H9 (cell line): ENCODE data around the gene TRAF6. TPM values are rescaled to one million over a fixed set of nuclear protein-coding genes. Genes with fewer than 3 reads are reported as not detected.

Experiments used
- DNase-seq: peaks from one replicate; pipeline ENCODE4 v3.0.0-alpha.2; 2017
- H2AFZ ChIP-seq: one replicate; pipeline ENCODE4 v1.6.1; 2013; ENCODE audit warnings: mild to moderate bottlenecking, low read length, control low read depth, moderate library complexity
- H2AK5ac ChIP-seq: 2 replicates; pipeline ENCODE4 v1.6.1; 2013; ENCODE audit warnings: low read length, control low read depth, mixed read lengths; ENCODE audit not compliant: insufficient read length
- H2BK120ac ChIP-seq: one replicate; pipeline ENCODE4 v1.6.1; 2013; ENCODE audit warnings: low read depth, mild to moderate bottlenecking, low read length, control low read depth, inconsistent platforms; ENCODE audit not compliant: poor library complexity, severe bottlenecking
- H2BK12ac ChIP-seq: 2 replicates; pipeline ENCODE4 v1.6.1; 2013; ENCODE audit warnings: low read length, control low read depth, mixed read lengths, low read depth; ENCODE audit not compliant: insufficient read length
- H2BK15ac ChIP-seq: 2 replicates; pipeline ENCODE4 v1.6.1; 2013; ENCODE audit warnings: low read depth, low read length, control low read depth
- H2BK20ac ChIP-seq: one replicate; pipeline ENCODE4 v1.6.1; 2013; ENCODE audit warnings: low read depth, mild to moderate bottlenecking, low read length, control low read depth, inconsistent platforms; ENCODE audit not compliant: poor library complexity, severe bottlenecking
- H2BK5ac ChIP-seq: 2 replicates; pipeline ENCODE4 v1.6.1; 2013; ENCODE audit warnings: low read length, control low read depth, mixed read lengths; ENCODE audit not compliant: insufficient read length
- H3K14ac ChIP-seq: 2 replicates; pipeline ENCODE4 v1.6.1; 2013; ENCODE audit warnings: low read length, control low read depth; ENCODE audit not compliant: insufficient read depth
- H3K18ac ChIP-seq: 2 replicates; pipeline ENCODE4 v1.6.1; 2013; ENCODE audit warnings: low read depth, mild to moderate bottlenecking, mixed read lengths, low read length, control low read depth; ENCODE audit not compliant: insufficient read length
- H3K23ac ChIP-seq: 2 replicates; pipeline ENCODE4 v1.6.1; 2013; ENCODE audit warnings: low read length, control low read depth, mixed read lengths, low read depth; ENCODE audit not compliant: insufficient read length
- H3K23me2 ChIP-seq: 2 replicates; pipeline ENCODE4 v1.6.1; 2013; ENCODE audit warnings: low read depth, mild to moderate bottlenecking, mixed read lengths, low read length, control low read depth; ENCODE audit not compliant: insufficient read length, poor library complexity, severe bottlenecking
- H3K27ac ChIP-seq: 2 replicates; pipeline ENCODE4 v1.5.1; 2013; ENCODE audit warnings: low read length, control low read depth, mixed read lengths, low read depth; ENCODE audit not compliant: insufficient read length
- H3K27me3 ChIP-seq: 2 replicates; pipeline ENCODE4 v1.6.1; 2013; ENCODE audit warnings: low read length, control low read depth, inconsistent platforms; ENCODE audit not compliant: insufficient read depth
- H3K4ac ChIP-seq: 2 replicates; pipeline ENCODE4 v1.6.1; 2013; ENCODE audit warnings: low read depth, mild to moderate bottlenecking, control low read depth, inconsistent platforms, low read length, moderate library complexity
- H3K4me1 ChIP-seq: 2 replicates; pipeline ENCODE4 v1.6.1; 2013; ENCODE audit warnings: low read length, control low read depth, inconsistent platforms; ENCODE audit not compliant: insufficient read depth
- H3K4me2 ChIP-seq: 2 replicates; pipeline ENCODE4 v1.6.1; 2013; ENCODE audit warnings: low read length, control low read depth, mixed read lengths; ENCODE audit not compliant: insufficient read length, insufficient read depth
- H3K56ac ChIP-seq: 2 replicates; pipeline ENCODE4 v1.6.1; 2013; ENCODE audit warnings: low read depth, mild to moderate bottlenecking, mixed read lengths, low read length, control low read depth; ENCODE audit not compliant: insufficient read length
- H3K79me1 ChIP-seq: 2 replicates; pipeline ENCODE4 v1.6.1; 2013; ENCODE audit warnings: low read depth, mild to moderate bottlenecking, moderate library complexity, low read length, control low read depth, inconsistent platforms; ENCODE audit not compliant: insufficient read depth, poor library complexity, severe bottlenecking
- H3K79me2 ChIP-seq: 2 replicates; pipeline ENCODE4 v1.6.1; 2013; ENCODE audit warnings: low read length, control low read depth, inconsistent platforms; ENCODE audit not compliant: insufficient read depth
- H3K9ac ChIP-seq: 2 replicates; pipeline ENCODE4 v1.6.1; 2013; ENCODE audit warnings: low read length, control low read depth, mixed read lengths; ENCODE audit not compliant: insufficient read length; ENCODE audit errors: extremely low read depth
- H3K9me3 ChIP-seq: one replicate; pipeline ENCODE4 v1.6.1; 2013; ENCODE audit warnings: low read depth, low read length, inconsistent platforms; ENCODE audit not compliant: control insufficient read depth
- H3T11ph ChIP-seq: one replicate; pipeline ENCODE4 v1.6.1; 2013; ENCODE audit warnings: mild to moderate bottlenecking, low read length, control low read depth, inconsistent platforms
- H4K20me1 ChIP-seq: one replicate; pipeline ENCODE4 v1.6.1; 2013; ENCODE audit not compliant: control insufficient read depth, insufficient read length, insufficient read depth
- H4K5ac ChIP-seq: 2 replicates; pipeline ENCODE4 v1.6.1; 2013; ENCODE audit warnings: low read depth, mild to moderate bottlenecking, mixed read lengths, low read length, control low read depth; ENCODE audit not compliant: insufficient read length
- H4K8ac ChIP-seq: replicated peaks from 2 replicates; pipeline ENCODE4 v1.6.1; 2013; ENCODE audit warnings: low read length, control low read depth, mixed read lengths, low read depth; ENCODE audit not compliant: insufficient read length
- H4K91ac ChIP-seq: 2 replicates; pipeline ENCODE4 v1.6.1; 2013; ENCODE audit warnings: low read depth, mild to moderate bottlenecking, moderate library complexity, mixed read lengths, low read length, control low read depth; ENCODE audit not compliant: insufficient read length
- H3K27ac Mint-ChIP-seq, 3 experiments: 2 replicates in 2 of 3; 3 replicates in 1 of 3; pipeline ENCODE4 v1.8.0; 2020 to 2021; ENCODE audit warnings: mixed read lengths in 3 of 3, mild to moderate bottlenecking in 1 of 3, moderate library complexity in 1 of 3
- H3K27me3 Mint-ChIP-seq: 2 replicates; pipeline ENCODE4 v1.8.0; 2021; ENCODE audit warnings: low read depth, mild to moderate bottlenecking, moderate library complexity, mixed read lengths
- H3K36me3 Mint-ChIP-seq, 3 experiments: 2 replicates in 2 of 3; 3 replicates in 1 of 3; pipeline ENCODE4 v1.8.0; 2020 to 2021; ENCODE audit warnings: low read depth in 3 of 3, mixed read lengths in 3 of 3; ENCODE audit not compliant: insufficient read depth in 1 of 3
- H3K4me1 Mint-ChIP-seq, 2 experiments: 2 replicates each; pipeline ENCODE4 v1.8.0; 2020; ENCODE audit warnings: mixed read lengths in 2 of 2
- H3K4me3 Mint-ChIP-seq, 2 experiments: 2 replicates in 1 of 2; 3 replicates in 1 of 2; pipeline ENCODE4 v1.8.0; 2020 to 2021; ENCODE audit warnings: mild to moderate bottlenecking in 2 of 2, mixed read lengths in 2 of 2, moderate library complexity in 1 of 2
- H3K9me3 Mint-ChIP-seq, 2 experiments: 2 replicates in 1 of 2; 3 replicates in 1 of 2; pipeline ENCODE4 v1.8.0; 2020; ENCODE audit warnings: mild to moderate bottlenecking in 2 of 2, mixed read lengths in 2 of 2, moderate library complexity in 1 of 2
- CTCF ChIP-seq: fragments of 200-600 bp; sonication (generic); conservative IDR thresholded peaks from 3 replicates; pipeline ENCODE4 v1.8.0; 2021; ENCODE audit warnings: antibody characterized with exemption, mild to moderate bottlenecking
- WGBS: extraction: QIAGEN DNeasy Blood & Tissue Kit; methylation state at CpG from one replicate; pipeline ENCODE4 v1.1.7; 2013; ENCODE audit warnings: missing lambda C conversion rate, low lambda C conversion rate, mixed read lengths; ENCODE audit not compliant: insufficient read length; ENCODE audit errors: extremely low coverage; 5-methylcytosine and 5-hydroxymethylcytosine counted together
- total RNA-seq: library from RNA; stranded (reverse); gene quantifications from 2 replicates; pipeline ENCODE4 v1.2.1, GENCODE V29; 2021

The TRAF6 gene
- total RNA-seq, 1 experiment from 2014 or later = 9.9 TPM

- Histone ChIP-seq H2AFZ (no peak overlapping the region), H3K18ac (no peak overlapping the region), H2BK5ac (no peak overlapping the region), H2AK5ac (no peak overlapping the region), H2BK12ac (no peak overlapping the region), H4K91ac (no peak overlapping the region), H3K4me1 (no peaks in the 10 kb centered on the region), H2BK120ac (no peak overlapping the region), H3K14ac (no peak overlapping the region), H3K27ac (no peak overlapping the region), H3T11ph (no peak overlapping the region), H3K9me3 (no peaks in the 10 kb centered on the region), H3K4ac (no peak overlapping the region), H4K8ac (no peak overlapping the region), H3K27me3 (no peaks in the 10 kb centered on the region), H2BK15ac (no peak overlapping the region), H3K23me2 (no peaks in the 10 kb centered on the region), H2BK20ac (no peak overlapping the region), H3K9ac (no peak overlapping the region), H3K56ac (no peak overlapping the region), H4K20me1 (no peaks in the 10 kb centered on the region), H4K5ac (no peak overlapping the region), H3K23ac (no peak overlapping the region), H3K4me2 (no peak overlapping the region), H3K79me1 (no peaks in the 10 kb centered on the region), H3K79me2 (no peaks in the 10 kb centered on the region)
- no peaks in the 10 kb centered on the region for H3K9me3 Mint-ChIP-seq
- no peak for DNase-seq
- H3K4me3 Mint-ChIP-seq = no peak overlapping the region
- peaks cover 0 to 28% (median 19%) of the 10 kb centered on the region in 3 experiments; a peak in 5 of 7 replicates for H3K36me3 Mint-ChIP-seq
- no peaks in the 10 kb centered on the region for H3K4me1 Mint-ChIP-seq
- no CpG with 5 or more reads among the region's 4 CpGs for WGBS
- no peak for TF ChIP-seq CTCF
- no peak overlapping the region for H3K27ac Mint-ChIP-seq
- no peaks in the 10 kb centered on the region for H3K27me3 Mint-ChIP-seq
Measured at GRCh38 chr11:36499315-36499714, 10.8 kb downstream of the TRAF6 start.
